ENCODE data around the gene SULT1B1. TPM values are rescaled to one million over a fixed set of nuclear protein-coding genes. Genes with fewer than 3 reads are reported as not detected.

The SULT1B1 gene
- total RNA-seq, 1 experiment from 2014 or later, result 0.05 TPM

DNA sequence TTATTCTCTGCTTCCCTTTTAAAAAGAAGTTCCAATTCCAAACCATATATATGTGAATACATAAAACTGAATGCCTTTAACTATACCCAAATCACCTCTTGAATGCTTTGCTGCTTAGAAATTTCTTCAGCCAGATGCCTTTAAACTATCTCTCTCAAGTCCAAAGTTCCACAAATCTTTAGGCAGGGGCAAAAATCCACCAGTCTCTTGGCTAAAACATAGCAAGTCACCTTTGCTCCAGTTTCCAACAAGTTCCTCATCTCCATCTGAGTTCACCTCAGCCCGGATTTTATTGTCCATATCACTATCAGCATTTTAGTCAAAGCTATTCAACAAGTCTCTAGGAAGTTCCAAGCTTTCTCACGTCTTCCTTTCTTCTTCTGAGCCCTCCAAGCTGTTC lies 49.8 kb downstream of the SULT1B1 start:
- BruUV-seq (replicated peaks), result no TSS peak
- Histone ChIP-seq H3K4me1 (ENCODE audit: control insufficient read depth, insufficient read depth, low read length) (no peaks in the 10 kb centered on the region), H3K36me3 (ENCODE audit: control insufficient read depth, insufficient read depth, low read length) (no peaks in the 10 kb centered on the region), H3K9me3 (ENCODE audit: control insufficient read depth, insufficient read depth, low read depth, low read length) (no peaks in the 10 kb centered on the region), H3K4me3 (ENCODE audit: low read depth in 2 of 2, low read length in 2 of 2) (no peak overlapping the region), H3K27me3 (ENCODE audit: control insufficient read depth, insufficient read depth, low read length) (no peaks in the 10 kb centered on the region), H3K27ac (ENCODE audit: low read length) (no peak overlapping the region)
- TF ChIP-seq SIN3A (IDR thresholded peaks at IDR 0.05; ENCODE audit: borderline replicate concordance, insufficient read depth, low read depth, low read length) (no peak), TCF7L2 (IDR thresholded peaks at IDR 0.05; ENCODE audit: low read depth, low read length) (no peak), POLR2AphosphoS5 (IDR thresholded peaks at IDR 0.05; ENCODE audit: low read depth, low read length) (no peak)
- TF ChIP-seq, protein P1, sequence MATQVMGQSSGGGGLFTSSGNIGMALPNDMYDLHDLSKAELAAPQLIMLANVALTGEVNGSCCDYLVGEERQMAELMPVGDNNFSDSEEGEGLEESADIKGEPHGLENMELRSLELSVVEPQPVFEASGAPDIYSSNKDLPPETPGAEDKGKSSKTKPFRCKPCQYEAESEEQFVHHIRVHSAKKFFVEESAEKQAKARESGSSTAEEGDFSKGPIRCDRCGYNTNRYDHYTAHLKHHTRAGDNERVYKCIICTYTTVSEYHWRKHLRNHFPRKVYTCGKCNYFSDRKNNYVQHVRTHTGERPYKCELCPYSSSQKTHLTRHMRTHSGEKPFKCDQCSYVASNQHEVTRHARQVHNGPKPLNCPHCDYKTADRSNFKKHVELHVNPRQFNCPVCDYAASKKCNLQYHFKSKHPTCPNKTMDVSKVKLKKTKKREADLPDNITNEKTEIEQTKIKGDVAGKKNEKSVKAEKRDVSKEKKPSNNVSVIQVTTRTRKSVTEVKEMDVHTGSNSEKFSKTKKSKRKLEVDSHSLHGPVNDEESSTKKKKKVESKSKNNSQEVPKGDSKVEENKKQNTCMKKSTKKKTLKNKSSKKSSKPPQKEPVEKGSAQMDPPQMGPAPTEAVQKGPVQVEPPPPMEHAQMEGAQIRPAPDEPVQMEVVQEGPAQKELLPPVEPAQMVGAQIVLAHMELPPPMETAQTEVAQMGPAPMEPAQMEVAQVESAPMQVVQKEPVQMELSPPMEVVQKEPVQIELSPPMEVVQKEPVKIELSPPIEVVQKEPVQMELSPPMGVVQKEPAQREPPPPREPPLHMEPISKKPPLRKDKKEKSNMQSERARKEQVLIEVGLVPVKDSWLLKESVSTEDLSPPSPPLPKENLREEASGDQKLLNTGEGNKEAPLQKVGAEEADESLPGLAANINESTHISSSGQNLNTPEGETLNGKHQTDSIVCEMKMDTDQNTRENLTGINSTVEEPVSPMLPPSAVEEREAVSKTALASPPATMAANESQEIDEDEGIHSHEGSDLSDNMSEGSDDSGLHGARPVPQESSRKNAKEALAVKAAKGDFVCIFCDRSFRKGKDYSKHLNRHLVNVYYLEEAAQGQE (IDR thresholded peaks at IDR 0.05; ENCODE audit: insufficient read depth in 1 of 2, low read depth in 2 of 2, low read length in 1 of 2), result no peak
- TF ChIP-seq, protein P2, sequence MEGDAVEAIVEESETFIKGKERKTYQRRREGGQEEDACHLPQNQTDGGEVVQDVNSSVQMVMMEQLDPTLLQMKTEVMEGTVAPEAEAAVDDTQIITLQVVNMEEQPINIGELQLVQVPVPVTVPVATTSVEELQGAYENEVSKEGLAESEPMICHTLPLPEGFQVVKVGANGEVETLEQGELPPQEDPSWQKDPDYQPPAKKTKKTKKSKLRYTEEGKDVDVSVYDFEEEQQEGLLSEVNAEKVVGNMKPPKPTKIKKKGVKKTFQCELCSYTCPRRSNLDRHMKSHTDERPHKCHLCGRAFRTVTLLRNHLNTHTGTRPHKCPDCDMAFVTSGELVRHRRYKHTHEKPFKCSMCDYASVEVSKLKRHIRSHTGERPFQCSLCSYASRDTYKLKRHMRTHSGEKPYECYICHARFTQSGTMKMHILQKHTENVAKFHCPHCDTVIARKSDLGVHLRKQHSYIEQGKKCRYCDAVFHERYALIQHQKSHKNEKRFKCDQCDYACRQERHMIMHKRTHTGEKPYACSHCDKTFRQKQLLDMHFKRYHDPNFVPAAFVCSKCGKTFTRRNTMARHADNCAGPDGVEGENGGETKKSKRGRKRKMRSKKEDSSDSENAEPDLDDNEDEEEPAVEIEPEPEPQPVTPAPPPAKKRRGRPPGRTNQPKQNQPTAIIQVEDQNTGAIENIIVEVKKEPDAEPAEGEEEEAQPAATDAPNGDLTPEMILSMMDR (IDR thresholded peaks at IDR 0.05), result no peak
- ATAC-seq (no peak), DNase-seq (ENCODE audit: low read depth, low spot score) (no peak)
- POLR2A ChIA-PET, result no interaction called here
- intact Hi-C loops (cut with micrococcal nuclease; ENCODE audit: unreplicated experiment) (no loop called here), in situ Hi-C loops (cut with HindIII; ENCODE audit: low pct_unique_long_range_greater_than_20kb, low sequenced_read_pairs) (no loop called here)
- CTCF ChIA-PET, result no interaction called here

DNA sequence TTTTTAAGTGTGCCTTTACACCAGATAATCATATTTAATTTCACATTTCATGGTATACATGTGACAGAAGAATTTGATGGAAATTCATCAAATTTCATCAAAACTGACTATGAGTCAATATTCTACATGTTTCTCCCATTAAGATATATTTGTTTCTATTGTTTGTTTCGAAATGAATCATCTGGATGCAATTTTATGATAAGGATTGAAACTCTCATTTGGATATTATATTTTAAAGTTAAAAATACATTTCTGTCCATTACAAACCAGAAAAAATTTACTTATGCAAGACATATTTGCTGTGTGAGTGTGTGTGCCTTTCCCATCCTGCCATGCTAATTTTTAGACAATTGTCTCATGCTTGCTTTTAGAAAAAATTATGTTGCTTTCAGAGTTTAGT lies 52.2 kb downstream of the SULT1B1 start:
- BruUV-seq (replicated peaks), result no TSS peak
- no peaks in the 10 kb centered on the region for H3K36me3 ChIP-seq (ENCODE audit: control insufficient read depth, insufficient read depth, low read length)
- no peaks in the 10 kb centered on the region for H3K27me3 ChIP-seq (ENCODE audit: control insufficient read depth, insufficient read depth, low read length)
- no peak for ATAC-seq
- H3K4me3 ChIP-seq (ENCODE audit: low read depth in 2 of 2, low read length in 2 of 2), result no peak overlapping the region
- H3K27ac ChIP-seq (ENCODE audit: low read length), result no peak overlapping the region
- in situ Hi-C loops (cut with HindIII; ENCODE audit: low pct_unique_long_range_greater_than_20kb, low sequenced_read_pairs), result no loop called here
- no peaks in the 10 kb centered on the region for H3K9me3 ChIP-seq (ENCODE audit: control insufficient read depth, insufficient read depth, low read depth, low read length)
- TF ChIP-seq, protein P1 (IDR thresholded peaks at IDR 0.05; ENCODE audit: insufficient read depth in 1 of 2, low read depth in 2 of 2, low read length in 1 of 2), result no peak
- TF ChIP-seq POLR2AphosphoS5 (IDR thresholded peaks at IDR 0.05; ENCODE audit: low read depth, low read length) (no peak), SIN3A (IDR thresholded peaks at IDR 0.05; ENCODE audit: borderline replicate concordance, insufficient read depth, low read depth, low read length) (no peak), TCF7L2 (IDR thresholded peaks at IDR 0.05; ENCODE audit: low read depth, low read length) (no peak)
- TF ChIP-seq, protein P2 (IDR thresholded peaks at IDR 0.05), result no peak
- DNase-seq (ENCODE audit: low read depth, low spot score), result no peak
- ChIA-PET CTCF (no interaction called here), POLR2A (no interaction called here)
- H3K4me1 ChIP-seq (ENCODE audit: control insufficient read depth, insufficient read depth, low read length), result no peaks in the 10 kb centered on the region
- intact Hi-C loops (cut with micrococcal nuclease; ENCODE audit: unreplicated experiment), result no loop called here

Data from Panc1 (cell line).